Keratinocyte (primary cell): ENCODE measurements around the gene UCMA. TPM values are rescaled to one million over a fixed set of nuclear protein-coding genes. Genes with fewer than 3 reads are reported as not detected.

Experiments used
- DNase-seq: peaks from one replicate; pipeline ENCODE4 v3.0.0-alpha.2; 2011; ENCODE audit warnings: low read depth, missing footprints, low spot score
- FAIRE-seq: peaks from 2 replicates; lab custom pipeline; 2011; peaks lifted over from hg19 to GRCh38; lab: Jason Lieb, UNC
- H2AFZ ChIP-seq: 2 replicates; pipeline ENCODE4 v1.6.0; 2012; ENCODE audit warnings: low read length, control low read depth, inconsistent platforms; ENCODE audit not compliant: control insufficient read depth
- H3K27ac ChIP-seq: 2 replicates; pipeline ENCODE4 v1.5.1; 2011; ENCODE audit warnings: low read length; ENCODE audit not compliant: control insufficient read depth, insufficient read depth
- H3K27me3 ChIP-seq: 3 replicates; pipeline ENCODE4 v1.6.0; 2011; ENCODE audit warnings: low read length; ENCODE audit not compliant: control insufficient read depth, insufficient read depth; ENCODE audit errors: extremely low read depth
- H3K36me3 ChIP-seq, 2 experiments: 2 replicates in 1 of 2; 3 replicates in 1 of 2; pipeline ENCODE4 v1.5.1; 2011; ENCODE audit warnings: low read length in 2 of 2, mild to moderate bottlenecking in 1 of 2; ENCODE audit not compliant: control insufficient read depth in 2 of 2, insufficient read depth in 2 of 2; ENCODE audit errors: extremely low read depth in 1 of 2
- H3K4me1 ChIP-seq: 3 replicates; pipeline ENCODE4 v1.5.1; 2011; ENCODE audit warnings: low read length; ENCODE audit not compliant: control insufficient read depth, insufficient read depth; ENCODE audit errors: extremely low read depth
- H3K4me2 ChIP-seq: 3 replicates; pipeline ENCODE4 v1.6.0; 2011; ENCODE audit warnings: low read depth, low read length; ENCODE audit not compliant: control insufficient read depth, insufficient read depth; ENCODE audit errors: extremely low read depth
- H3K4me3 ChIP-seq, 3 experiments: fragments of 200-600 bp in 1 of 3; sonication (generic) in 1 of 3; 2 replicates in 2 of 3; 3 replicates in 1 of 3; pipeline ENCODE4 v1.5.1; 2011 to 2016; ENCODE audit warnings: low read length in 3 of 3, mild to moderate bottlenecking in 3 of 3, control low read depth in 2 of 3, inconsistent platforms in 1 of 3, low read depth in 1 of 3, mixed read lengths in 1 of 3, mixed run types in 1 of 3, moderate library complexity in 1 of 3; ENCODE audit not compliant: control insufficient read depth in 2 of 3, insufficient read depth in 2 of 3; ENCODE audit errors: extremely low read depth in 1 of 3
- H3K79me2 ChIP-seq: 2 replicates; pipeline ENCODE4 v1.6.0; 2012; ENCODE audit warnings: low read length; ENCODE audit not compliant: control insufficient read depth, insufficient read depth
- H3K9ac ChIP-seq: 3 replicates; pipeline ENCODE4 v1.6.0; 2011; ENCODE audit warnings: low read length; ENCODE audit not compliant: control insufficient read depth, insufficient read depth; ENCODE audit errors: extremely low read depth
- H3K9me1 ChIP-seq: 3 replicates; pipeline ENCODE4 v1.6.0; 2011; ENCODE audit warnings: low read length; ENCODE audit not compliant: control insufficient read depth, insufficient read depth; ENCODE audit errors: extremely low read depth
- H3K9me3 ChIP-seq: 2 replicates; pipeline ENCODE4 v1.5.1; 2012; ENCODE audit warnings: low read depth, low read length; ENCODE audit not compliant: control insufficient read depth
- H4K20me1 ChIP-seq: 3 replicates; pipeline ENCODE4 v1.6.0; 2011; ENCODE audit warnings: low read length; ENCODE audit not compliant: control insufficient read depth, insufficient read depth; ENCODE audit errors: extremely low read depth
- EZH2 ChIP-seq: IDR thresholded peaks from one replicate; pipeline ENCODE4 v1.6.1; 2012; ENCODE audit warnings: inconsistent platforms, mild to moderate bottlenecking, low read length, moderate library complexity
- dilution Hi-C: fragments of 300-500 bp; cut with MboI; formaldehyde crosslinking; loops from one replicate; pipeline ENCODE4 v1.7.0; 2020; ENCODE audit warnings: low sequenced_read_pairs; ENCODE audit not compliant: extremely low pct_ligation_motif_present
- polyA plus RNA-seq, 5 experiments: library from polyadenylated mRNA; depleted of rRNA in 3 of 5; stranded (reverse) in 3 of 5; stranded (forward) in 1 of 5; unstranded in 1 of 5; fragments of >200 nt; gene quantifications; 1 replicate in 1 of 5; 2 replicates in 3 of 5; 3 replicates in 1 of 5; pipeline versions ENCODE4 v1.2.1 to v1.2.3, GENCODE V29; 2011 to 2012; ENCODE audit warnings: missing spikeins in 2 of 5, low read depth in 1 of 5, low replicate concordance in 1 of 5
- TF ChIP-seq, protein P1 (sequence below), 3 experiments: IDR thresholded peaks in 1 of 3; conservative IDR thresholded peaks in 1 of 3; optimal IDR thresholded peaks in 1 of 3; 2 replicates in 2 of 3; 3 replicates in 1 of 3; pipeline versions ENCODE3 to v1.5.1; 2011; ENCODE audit warnings: low read length in 3 of 3, mild to moderate bottlenecking in 3 of 3, moderate library complexity in 2 of 3, control low read depth in 1 of 3, inconsistent platforms in 1 of 3; ENCODE audit not compliant: insufficient read depth in 2 of 3; ENCODE audit errors: extremely low read depth in 1 of 3

The UCMA gene
- polyA plus RNA-seq, 1 donor (not counting 4 experiments of a cell fraction or from before 2014, with no cell fraction given), result not detected

- no peak overlapping the region for H3K4me3 ChIP-seq
- no peak for DNase-seq
- dilution Hi-C loops, result no loop called here
- H3K79me2 ChIP-seq, result no peaks in the 10 kb centered on the region
- TF ChIP-seq EZH2, result no peak
- TF ChIP-seq, protein P1, sequence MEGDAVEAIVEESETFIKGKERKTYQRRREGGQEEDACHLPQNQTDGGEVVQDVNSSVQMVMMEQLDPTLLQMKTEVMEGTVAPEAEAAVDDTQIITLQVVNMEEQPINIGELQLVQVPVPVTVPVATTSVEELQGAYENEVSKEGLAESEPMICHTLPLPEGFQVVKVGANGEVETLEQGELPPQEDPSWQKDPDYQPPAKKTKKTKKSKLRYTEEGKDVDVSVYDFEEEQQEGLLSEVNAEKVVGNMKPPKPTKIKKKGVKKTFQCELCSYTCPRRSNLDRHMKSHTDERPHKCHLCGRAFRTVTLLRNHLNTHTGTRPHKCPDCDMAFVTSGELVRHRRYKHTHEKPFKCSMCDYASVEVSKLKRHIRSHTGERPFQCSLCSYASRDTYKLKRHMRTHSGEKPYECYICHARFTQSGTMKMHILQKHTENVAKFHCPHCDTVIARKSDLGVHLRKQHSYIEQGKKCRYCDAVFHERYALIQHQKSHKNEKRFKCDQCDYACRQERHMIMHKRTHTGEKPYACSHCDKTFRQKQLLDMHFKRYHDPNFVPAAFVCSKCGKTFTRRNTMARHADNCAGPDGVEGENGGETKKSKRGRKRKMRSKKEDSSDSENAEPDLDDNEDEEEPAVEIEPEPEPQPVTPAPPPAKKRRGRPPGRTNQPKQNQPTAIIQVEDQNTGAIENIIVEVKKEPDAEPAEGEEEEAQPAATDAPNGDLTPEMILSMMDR (optimal IDR thresholded peaks at IDR 0.05 in 1 of 3, IDR thresholded peaks at IDR 0.05 in 1 of 3, conservative IDR thresholded peaks at IDR 0.05 in 1 of 3; ENCODE audit: extremely low read depth in 1 of 3, insufficient read depth in 2 of 3, low read length in 3 of 3), result no peak
- no peak overlapping the region for H3K9ac ChIP-seq
- no peaks in the 10 kb centered on the region for H3K9me3 ChIP-seq
- no peak overlapping the region for H3K4me2 ChIP-seq
- no peak for FAIRE-seq
- no peak overlapping the region for H2AFZ ChIP-seq
- H3K27ac ChIP-seq, result no peak overlapping the region
- peaks cover 0 to 25% of the 10 kb centered on the region in 2 experiments for H3K36me3 ChIP-seq
- no peaks in the 10 kb centered on the region for H4K20me1 ChIP-seq
- no peaks in the 10 kb centered on the region for H3K9me1 ChIP-seq
- H3K4me1 ChIP-seq, result no peaks in the 10 kb centered on the region
- H3K27me3 ChIP-seq, result no peaks in the 10 kb centered on the region
These were observed 45.6 kb downstream of the UCMA start for GRCh38 chr10:13188593-13188992.

GRCh38 chr10:13187135-13187534, 47.0 kb downstream of the UCMA start:
- no peaks in the 10 kb centered on the region for H3K9me1 ChIP-seq
- no peaks in the 10 kb centered on the region for H3K27me3 ChIP-seq
- no peak for FAIRE-seq
- H3K79me2 ChIP-seq, result no peaks in the 10 kb centered on the region
- DNase-seq, result no peak
- no peak overlapping the region for H3K4me3 ChIP-seq
- TF ChIP-seq, protein P1 (optimal IDR thresholded peaks at IDR 0.05 in 1 of 3, IDR thresholded peaks at IDR 0.05 in 1 of 3, conservative IDR thresholded peaks at IDR 0.05 in 1 of 3; ENCODE audit: extremely low read depth in 1 of 3, insufficient read depth in 2 of 3, low read length in 3 of 3), result no peak
- no peak for TF ChIP-seq EZH2
- H2AFZ ChIP-seq, result no peak overlapping the region
- no peaks in the 10 kb centered on the region for H3K4me1 ChIP-seq
- no peak overlapping the region for H3K4me2 ChIP-seq
- H3K36me3 ChIP-seq, result peaks cover 0 to 20% of the 10 kb centered on the region in 2 experiments
- no peak overlapping the region for H3K27ac ChIP-seq
- H4K20me1 ChIP-seq, result no peaks in the 10 kb centered on the region
- dilution Hi-C loops, result no loop called here
- H3K9ac ChIP-seq, result no peak overlapping the region
- H3K9me3 ChIP-seq, result no peaks in the 10 kb centered on the region
